Osteocyte (in vitro differentiated cells): ENCODE results near the gene SLC19A2. TPM values are rescaled to one million over a fixed set of nuclear protein-coding genes. Genes with fewer than 3 reads are reported as not detected.
A peak's percentile ranks its signal among the peaks of the same experiment; 100 is the strongest.
"Not testable (repeated sequence)": the region's sequence is repeated elsewhere in the genome, so short reads cannot be mapped to it uniquely, and the experiment has no call there.

ENCODE experiments used
- DNase-seq: peaks from one replicate; pipeline ENCODE4 v3.0.0; 2021; ENCODE audit warnings: mixed read lengths; ENCODE audit not compliant: unreplicated experiment; ENCODE audit errors: extremely low spot score
- H3K27ac Mint-ChIP-seq: one replicate; pipeline ENCODE4 v1.8.0; 2021; ENCODE audit warnings: mild to moderate bottlenecking, mixed read lengths; ENCODE audit not compliant: unreplicated experiment
- H3K27me3 Mint-ChIP-seq: one replicate; pipeline ENCODE4 v1.8.0; 2021; ENCODE audit warnings: mixed read lengths; ENCODE audit not compliant: unreplicated experiment
- H3K36me3 Mint-ChIP-seq: one replicate; pipeline ENCODE4 v1.8.0; 2021; ENCODE audit warnings: mixed read lengths; ENCODE audit not compliant: unreplicated experiment
- H3K4me1 Mint-ChIP-seq: one replicate; pipeline ENCODE4 v1.8.0; 2021; ENCODE audit warnings: mixed read lengths; ENCODE audit not compliant: unreplicated experiment
- H3K4me3 Mint-ChIP-seq: one replicate; pipeline ENCODE4 v1.8.0; 2021; ENCODE audit warnings: mild to moderate bottlenecking, moderate library complexity, mixed read lengths; ENCODE audit not compliant: unreplicated experiment
- H3K9me3 Mint-ChIP-seq: one replicate; pipeline ENCODE4 v1.8.0; 2021; ENCODE audit warnings: mixed read lengths; ENCODE audit not compliant: unreplicated experiment
- CTCF ChIP-seq: fragments of 200-600 bp; sonication (generic); IDR thresholded peaks from 2 replicates; pipeline ENCODE4 v1.5.0; 2021; ENCODE audit warnings: antibody characterized with exemption, mild to moderate bottlenecking, moderate library complexity
- long read RNA-seq: library from polyadenylated mRNA; unstranded; transcript quantifications from one replicate; pipeline ENCODE4 v2.0.0, GENCODE V29; 2021
- total RNA-seq: library from RNA; stranded (reverse); gene quantifications from 2 replicates; pipeline ENCODE4 v1.2.1, GENCODE V29; 2021

SLC19A2 gene, protein sequence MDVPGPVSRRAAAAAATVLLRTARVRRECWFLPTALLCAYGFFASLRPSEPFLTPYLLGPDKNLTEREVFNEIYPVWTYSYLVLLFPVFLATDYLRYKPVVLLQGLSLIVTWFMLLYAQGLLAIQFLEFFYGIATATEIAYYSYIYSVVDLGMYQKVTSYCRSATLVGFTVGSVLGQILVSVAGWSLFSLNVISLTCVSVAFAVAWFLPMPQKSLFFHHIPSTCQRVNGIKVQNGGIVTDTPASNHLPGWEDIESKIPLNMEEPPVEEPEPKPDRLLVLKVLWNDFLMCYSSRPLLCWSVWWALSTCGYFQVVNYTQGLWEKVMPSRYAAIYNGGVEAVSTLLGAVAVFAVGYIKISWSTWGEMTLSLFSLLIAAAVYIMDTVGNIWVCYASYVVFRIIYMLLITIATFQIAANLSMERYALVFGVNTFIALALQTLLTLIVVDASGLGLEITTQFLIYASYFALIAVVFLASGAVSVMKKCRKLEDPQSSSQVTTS
- 3.9 and 4.0 TPM in 2 replicates for total RNA-seq
- long read RNA-seq, partial matches to known transcripts = 1 of 2 reads
- long read RNA-seq, other reads (novel, unspliced or antisense) = 0 of 2 reads

DNA sequence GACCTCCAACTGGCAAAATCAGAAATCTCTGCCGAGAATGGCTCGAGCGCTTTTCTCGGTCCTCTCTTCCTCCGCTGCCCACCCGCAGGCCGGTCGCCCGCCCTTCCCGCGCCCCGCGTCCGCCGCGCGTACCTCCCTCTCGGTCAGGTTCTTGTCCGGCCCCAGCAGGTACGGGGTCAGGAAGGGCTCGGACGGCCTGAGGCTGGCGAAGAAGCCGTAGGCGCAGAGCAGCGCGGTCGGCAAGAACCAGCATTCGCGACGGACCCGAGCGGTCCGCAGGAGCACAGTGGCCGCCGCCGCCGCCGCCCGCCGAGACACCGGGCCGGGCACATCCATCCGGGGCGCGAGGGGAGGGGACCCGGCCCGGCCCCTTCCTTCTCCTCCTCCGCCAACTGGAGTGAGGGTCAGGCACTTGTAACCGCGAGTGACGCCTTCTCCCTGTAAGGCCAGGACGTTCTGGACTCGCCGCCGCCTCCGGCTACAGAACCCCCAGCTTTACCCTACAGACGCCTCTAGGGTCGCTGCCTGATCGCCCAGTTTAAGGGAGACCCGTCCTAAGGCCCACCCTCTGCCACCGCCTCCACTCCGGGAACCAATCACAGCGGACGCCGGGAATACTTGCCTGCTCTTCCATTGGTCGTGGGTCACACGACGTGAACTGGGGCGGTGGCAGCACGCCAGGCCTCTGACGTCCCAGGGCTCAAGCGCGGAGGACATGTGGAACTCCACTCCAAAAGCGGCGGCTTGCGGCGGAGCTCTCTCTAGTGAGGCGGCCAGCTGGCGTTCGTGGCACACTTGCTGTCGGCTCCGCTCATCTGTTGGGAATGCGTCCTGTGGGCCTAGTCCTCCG lies at the start of gene SLC19A2:
Gene SLC19A2, minus strand, starts transcription at position 514 of the 850 bp plus-strand sequence. Its CDS starts 178 bp downstream, at position 336.
- no peaks in the 10 kb centered on the region for H3K27me3 Mint-ChIP-seq
- no peaks in the 10 kb centered on the region for H3K9me3 Mint-ChIP-seq
- DNase-seq = peak; percentile 99
- peaks cover 36% of the 10 kb centered on the region for H3K4me1 Mint-ChIP-seq
- peak within 1 kb of the TSS; percentile 91 for H3K4me3 Mint-ChIP-seq
- no peaks in the 10 kb centered on the region for H3K36me3 Mint-ChIP-seq
- H3K27ac Mint-ChIP-seq = peak within 1 kb of the TSS; percentile 99
- peak; percentile 25 for TF ChIP-seq CTCF

DNA sequence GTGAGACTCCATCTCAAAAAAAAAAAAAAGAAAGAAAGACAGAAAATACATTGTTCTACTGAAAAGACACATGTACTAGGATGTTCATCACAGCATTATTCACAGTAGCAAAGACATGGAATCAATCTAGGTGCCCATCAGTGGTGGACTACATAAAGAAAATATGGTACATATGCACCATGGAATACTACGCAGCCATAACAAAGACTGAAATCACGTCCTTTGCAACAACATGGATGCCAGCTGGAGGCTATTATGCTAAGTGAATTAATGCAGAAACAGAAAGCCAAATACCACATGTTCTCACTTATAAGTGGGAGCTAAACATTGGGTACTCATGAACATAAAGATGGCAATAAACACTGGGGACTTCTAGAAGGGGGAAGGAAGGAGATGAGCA lies 48.9 kb upstream of the SLC19A2 start:
- no peak for TF ChIP-seq CTCF
- Mint-ChIP-seq H3K9me3 (no peaks in the 10 kb centered on the region), H3K4me3 (no peak overlapping the region), H3K27me3 (peaks cover 39% of the 10 kb centered on the region), H3K4me1 (no peaks in the 10 kb centered on the region), H3K36me3 (no peaks in the 10 kb centered on the region), H3K27ac (no peak overlapping the region)
- DNase-seq = no peak

GRCh38 chr1:169533528-169534190 lies 47.9 kb upstream of the SLC19A2 start:
- H3K27me3 Mint-ChIP-seq = peaks cover 43% of the 10 kb centered on the region
- H3K4me1 Mint-ChIP-seq, DNase-seq, H3K36me3 Mint-ChIP-seq, H3K27ac Mint-ChIP-seq, H3K9me3 Mint-ChIP-seq, H3K4me3 Mint-ChIP-seq: not testable (repeated sequence)

DNA sequence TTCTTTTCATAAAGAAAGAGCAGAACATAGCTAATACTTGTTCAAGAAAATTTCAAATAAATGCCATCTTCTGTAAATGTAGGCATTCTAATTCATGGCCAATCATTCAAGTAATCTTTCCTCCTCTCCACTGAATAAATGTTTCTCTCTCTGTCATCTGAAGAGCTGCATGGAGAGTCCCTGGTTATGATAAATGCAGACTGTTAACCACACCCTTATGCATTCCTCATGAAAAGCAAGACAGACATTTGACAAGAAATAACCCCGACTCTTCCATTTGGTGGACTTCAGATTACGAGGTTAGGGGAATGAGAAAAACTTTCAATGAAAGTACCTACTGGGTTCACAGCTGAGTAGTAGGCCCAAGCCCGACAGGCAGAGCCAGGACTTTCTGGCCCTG lies 44.7 kb upstream of the SLC19A2 start:
- TF ChIP-seq CTCF = no peak
- Mint-ChIP-seq H3K4me1 (no peaks in the 10 kb centered on the region), H3K27me3 (peaks cover 38% of the 10 kb centered on the region), H3K9me3 (no peaks in the 10 kb centered on the region), H3K4me3 (no peak overlapping the region), H3K27ac (no peak overlapping the region), H3K36me3 (no peaks in the 10 kb centered on the region)
- no peak for DNase-seq

DNA sequence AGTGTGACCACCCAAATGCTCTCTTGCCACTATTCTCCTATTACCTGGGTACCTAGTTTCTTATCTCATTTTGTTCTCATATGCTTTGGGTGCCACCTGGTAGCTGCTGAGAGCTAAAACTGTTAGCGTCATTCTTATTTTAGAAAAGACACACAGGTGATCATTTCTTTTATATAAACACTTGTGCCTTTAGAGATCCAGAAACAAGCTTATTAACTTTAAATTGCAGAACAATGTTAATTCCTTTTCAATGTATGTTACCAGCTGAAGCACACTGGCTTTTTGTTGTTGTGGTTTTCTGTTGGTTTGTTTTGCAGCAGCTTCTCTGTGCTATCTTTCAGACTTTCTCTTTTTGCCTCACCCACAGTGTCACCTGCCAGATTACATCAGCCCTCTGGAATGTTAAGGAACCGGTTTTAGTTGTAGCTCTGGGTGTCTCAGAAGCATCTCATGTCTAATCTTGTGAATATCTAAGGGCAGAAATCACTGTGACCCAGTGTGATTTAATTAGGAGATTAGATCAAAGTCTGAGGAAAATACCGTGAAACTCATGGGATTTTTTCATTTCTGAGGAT lies 43.4 kb upstream of the SLC19A2 start:
- no peak overlapping the region for H3K27ac Mint-ChIP-seq
- DNase-seq = no peak

More for the DNA sequence above, 43.4 kb upstream of the SLC19A2 start:
- H3K36me3 Mint-ChIP-seq = no peaks in the 10 kb centered on the region
- TF ChIP-seq CTCF = no peak
- no peaks in the 10 kb centered on the region for H3K4me1 Mint-ChIP-seq
- H3K27me3 Mint-ChIP-seq = peaks cover 38% of the 10 kb centered on the region
- H3K4me3 Mint-ChIP-seq = no peak overlapping the region
- H3K9me3 Mint-ChIP-seq = no peaks in the 10 kb centered on the region
